HG03135 (cell line): ENCODE data around the gene DHRS12.
A peak's percentile ranks its signal among the peaks of the same experiment; 100 is the strongest.

ENCODE experiments used
- ATAC-seq: cut with Tn5 transposase; IDR thresholded peaks from one replicate; pipeline ENCODE4 v1.9.1; 2021; ENCODE audit warnings: mild to moderate bottlenecking, moderate library complexity; ENCODE audit not compliant: unreplicated experiment

The DHRS12 gene

GRCh38 chr13:51803422-51804294, at the start of gene DHRS12:
Gene DHRS12 (minus strand): TSS chr13:51804163. CDS start chr13:51799659, 4,504 bp downstream.
- peak; percentile 92 for ATAC-seq

- ATAC-seq: no peak
Observed at GRCh38 chr13:51849145-51850101, 45.5 kb upstream of the DHRS12 start.

- ATAC-seq: no peak
Observed at GRCh38 chr13:51848674-51849073, 44.7 kb upstream of the DHRS12 start.

- ATAC-seq: no peak
Observed at GRCh38 chr13:51846756-51847155, 42.8 kb upstream of the DHRS12 start.

- ATAC-seq: no peak
Observed at GRCh38 chr13:51845574-51846318, 41.8 kb upstream of the DHRS12 start.

- ATAC-seq: no peak
Observed at GRCh38 chr13:51844862-51845573, 41.1 kb upstream of the DHRS12 start, which contains the start of gene TMEM272. Gene TMEM272 (minus strand): TSS chr13:51845177. CDS start chr13:51838530, 6,647 bp downstream.

GRCh38 chr13:51843529-51843928, 39.6 kb upstream of the DHRS12 start:
- no peak for ATAC-seq

- no peak for ATAC-seq
Observed at GRCh38 chr13:51841732-51842131, 37.8 kb upstream of the DHRS12 start.

GRCh38 chr13:51840917-51841316, 37.0 kb upstream of the DHRS12 start:
- ATAC-seq: no peak

- no peak for ATAC-seq
Observed at GRCh38 chr13:51839711-51840540, 36.0 kb upstream of the DHRS12 start.

- ATAC-seq: no peak
Observed at GRCh38 chr13:51838240-51838846, 34.4 kb upstream of the DHRS12 start.

GRCh38 chr13:51837016-51837415, 33.1 kb upstream of the DHRS12 start:
- no peak for ATAC-seq

GRCh38 chr13:51834581-51835171, 30.7 kb upstream of the DHRS12 start:
- no peak for ATAC-seq

GRCh38 chr13:51833980-51834379, 30.0 kb upstream of the DHRS12 start:
- ATAC-seq: no peak

- ATAC-seq: peak; percentile 60
Observed at GRCh38 chr13:51832471-51833152, 28.6 kb upstream of the DHRS12 start.

GRCh38 chr13:51831519-51831918, 27.6 kb upstream of the DHRS12 start:
- ATAC-seq: no peak

GRCh38 chr13:51829568-51829899, 25.6 kb upstream of the DHRS12 start:
- no peak for ATAC-seq
